Heart left ventricle (tissue), 13 donors: ENCODE results near the gene ZNF254.

ENCODE experiments used
- CTCF ChIP-seq, 12 donors: fragments of 200-600 bp; sonication (generic) in 4 of 12; IDR thresholded peaks; one replicate each; pipeline versions ENCODE4 v1.5.0 to v1.8.0; 2018 to 2022; ENCODE audit warnings: antibody characterized with exemption in 12 of 12, mild to moderate bottlenecking in 5 of 12
- POLR2A ChIP-seq, 2 donors: fragments of 450-650 bp; IDR thresholded peaks; one replicate each; pipeline ENCODE4 v1.6.1; 2017; ENCODE audit warnings: antibody characterized with exemption in 2 of 2, mild to moderate bottlenecking in 2 of 2, moderate library complexity in 2 of 2
- donor health status: ischemic (EF 13 %, LVEDD 7.1; RV severe dilation, severe dysfunction).
- donor health status: DM: no; HTN: yes; CAD: no.
- donor health status: DM: no; HTN: no; CAD: no.
- donor health status: ischemic (EF 25% LVEDD 6.9; RV normal size, moderate dysfunction).
- donor health status: ischemic (EF 25% LVEDD 5.7; RV mildly dilated, moderate dysfunction).
- donor health status: ischemic (EF 35%, LVEDD 5.7; RV mildly dilated, moderate dysfunction).
- donor health status: nonischemic (EF 11% LVEDD 7.7; RV severe dilation, severe dysfunction).
- donor health status: DM: yes; HTN: yes; CAD: no.
- donor health status: PGD.
- donor health status: ischemic (EF 29% LVEDD 5.4; RV normal size, mild dysfunction).
- donor health status: nonischemic (EF 23%, LVEDD 6.1; RV moderate dilation, normal function).

DNA sequence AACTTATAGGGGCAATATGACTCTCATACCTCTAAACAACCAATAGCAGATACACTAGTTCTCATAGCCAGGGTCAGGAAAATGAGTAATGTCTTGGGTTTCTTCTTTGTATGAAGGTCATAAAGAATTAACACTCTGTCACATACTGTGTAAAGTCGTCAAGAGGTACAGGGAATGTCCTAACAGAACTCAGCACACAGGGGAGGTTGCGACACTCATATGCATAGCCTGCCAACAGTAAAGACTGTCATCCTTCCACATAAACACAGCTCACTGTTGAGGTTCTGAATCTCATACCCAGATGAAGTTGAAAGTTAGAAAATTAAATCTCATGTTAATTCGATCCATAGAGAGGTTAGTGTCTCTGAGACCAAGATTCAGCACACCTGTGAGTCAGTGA, 34.2 kb upstream of the ZNF254 start:
- TF ChIP-seq POLR2A (IDR thresholded peaks at IDR 0.05): no peak
- TF ChIP-seq CTCF (IDR thresholded peaks at IDR 0.05): no peak
